IMR-90 (cell line): ENCODE data around the gene IFIT1. TPM values are rescaled to one million over a fixed set of nuclear protein-coding genes. Genes with fewer than 3 reads are reported as not detected.

ENCODE experiments used
- ATAC-seq: fragments of 200-7000 bp; cut with Tn5 transposase; 2 replicates; pipeline ENCODE4 v1.9.1; 2020; ENCODE audit warnings: low read depth, mild to moderate bottlenecking, moderate library complexity
- BruUV-seq: library from RNA; stranded (reverse); fragments of 400-500 nt; replicated peaks from 2 replicates; lab custom pipeline; 2021; lab: Mats Ljungman, UMichigan
- CTCF ChIA-PET: fragments of 300-600 bp; formaldehyde crosslinking; extraction: SDS; loops from one replicate; lab custom pipeline; 2021; ENCODE audit warnings: antibody characterized with exemption; lab: Yijun Ruan, JAX
- POLR2A ChIA-PET: fragments of 300-600 bp; sonication (Branson Sonifier 250); formaldehyde crosslinking; loops from one replicate; lab custom pipeline; 2022; ENCODE audit warnings: antibody characterized with exemption; ENCODE audit not compliant: unreplicated experiment; lab: Charles Lee
- DNase-seq: peaks from one replicate; pipeline ENCODE4 v3.0.0; 2013
- H2AFZ ChIP-seq: replicated peaks from 2 replicates; pipeline ENCODE3; 2013; ENCODE audit warnings: low read length, mild to moderate bottlenecking; ENCODE audit not compliant: poor library complexity
- H2AK5ac ChIP-seq: 2 replicates; pipeline ENCODE4 v1.6.1; 2013; ENCODE audit warnings: low read depth, low read length, inconsistent platforms
- H2AK9ac ChIP-seq: replicated peaks from 2 replicates; pipeline ENCODE3; 2013; ENCODE audit warnings: mild to moderate bottlenecking, low read depth, low read length, moderate library complexity; ENCODE audit not compliant: poor library complexity
- H2BK120ac ChIP-seq: 2 replicates; pipeline ENCODE4 v1.6.1; 2013; ENCODE audit warnings: low read depth, low read length, inconsistent platforms
- H2BK15ac ChIP-seq: 3 replicates; pipeline ENCODE4 v1.6.1; 2013; ENCODE audit warnings: low read depth, low read length, inconsistent platforms
- H2BK20ac ChIP-seq: 2 replicates; pipeline ENCODE4 v1.6.1; 2013; ENCODE audit warnings: low read depth, mild to moderate bottlenecking, inconsistent platforms, low read length, moderate library complexity
- H2BK5ac ChIP-seq: 2 replicates; pipeline ENCODE4 v1.6.1; 2013; ENCODE audit warnings: mild to moderate bottlenecking, low read depth, low read length, inconsistent platforms; ENCODE audit not compliant: poor library complexity, severe bottlenecking
- H3K14ac ChIP-seq: replicated peaks from 2 replicates; pipeline ENCODE4 v1.6.1; 2013; ENCODE audit warnings: low read depth, low read length, inconsistent platforms
- H3K18ac ChIP-seq: 2 replicates; pipeline ENCODE4 v1.6.1; 2013; ENCODE audit warnings: low read depth, low read length, control low read depth
- H3K23ac ChIP-seq: 2 replicates; pipeline ENCODE4 v1.6.1; 2013; ENCODE audit warnings: low read depth, low read length, inconsistent platforms
- H3K27ac ChIP-seq: 2 replicates; pipeline ENCODE4 v1.5.1; 2013; ENCODE audit warnings: mild to moderate bottlenecking, control low read depth, low read length; ENCODE audit not compliant: insufficient read depth
- H3K27me3 ChIP-seq: 2 replicates; pipeline ENCODE4 v1.6.1; 2013; ENCODE audit warnings: low read length; ENCODE audit not compliant: control insufficient read depth, insufficient read depth
- H3K36me3 ChIP-seq: 2 replicates; pipeline ENCODE4 v1.6.1; 2013; ENCODE audit warnings: low read length, mixed read lengths; ENCODE audit not compliant: control insufficient read depth, insufficient read depth
- H3K4ac ChIP-seq: 2 replicates; pipeline ENCODE4 v1.6.1; 2013; ENCODE audit warnings: low read depth, low read length, inconsistent platforms
- H3K4me1 ChIP-seq: 2 replicates; pipeline ENCODE4 v1.6.1; 2013; ENCODE audit warnings: low read length, mixed read lengths; ENCODE audit not compliant: control insufficient read depth, insufficient read depth
- H3K4me2 ChIP-seq: 2 replicates; pipeline ENCODE4 v1.6.1; 2013; ENCODE audit warnings: low read depth, mild to moderate bottlenecking, control low read depth, low read length, moderate library complexity
- H3K4me3 ChIP-seq: 2 replicates; pipeline ENCODE4 v1.5.1; 2013; ENCODE audit warnings: low read depth, mild to moderate bottlenecking, control low read depth, low read length, moderate library complexity; ENCODE audit not compliant: insufficient read depth
- H3K56ac ChIP-seq: 2 replicates; pipeline ENCODE4 v1.6.1; 2013; ENCODE audit warnings: low read length, inconsistent platforms; ENCODE audit not compliant: insufficient read depth; ENCODE audit errors: extremely low read depth
- H3K79me1 ChIP-seq, 2 experiments: 2 replicates each; pipeline ENCODE4 v1.6.1; 2013; ENCODE audit warnings: low read length in 2 of 2, inconsistent platforms in 1 of 2, low read depth in 1 of 2
- H3K9ac ChIP-seq: 2 replicates; pipeline ENCODE4 v1.6.1; 2013; ENCODE audit warnings: low read depth, low read length, control low read depth
- H3K9me1 ChIP-seq: 2 replicates; pipeline ENCODE4 v1.6.1; 2013; ENCODE audit warnings: low read length, inconsistent platforms; ENCODE audit not compliant: insufficient read depth
- H3K9me3 ChIP-seq: 2 replicates; pipeline ENCODE4 v1.6.1; 2013; ENCODE audit warnings: low read length; ENCODE audit not compliant: control insufficient read depth, insufficient read depth
- H4K20me1 ChIP-seq: 2 replicates; pipeline ENCODE4 v1.6.1; 2013; ENCODE audit warnings: low read length, inconsistent platforms; ENCODE audit not compliant: insufficient read depth
- H4K5ac ChIP-seq: 2 replicates; pipeline ENCODE4 v1.6.1; 2013; ENCODE audit warnings: mild to moderate bottlenecking, low read depth, low read length, control low read depth
- H4K8ac ChIP-seq, 2 experiments: 2 replicates each; pipeline ENCODE4 v1.6.1; 2013; ENCODE audit warnings: low read depth in 2 of 2, low read length in 2 of 2, control low read depth in 1 of 2, inconsistent platforms in 1 of 2
- H4K91ac ChIP-seq: 2 replicates; pipeline ENCODE4 v1.6.1; 2013; ENCODE audit warnings: low read depth, low read length, inconsistent platforms; ENCODE audit not compliant: insufficient read depth
- BHLHE40 ChIP-seq: fragments of 150-350 bp; IDR thresholded peaks from 2 replicates; pipeline ENCODE4 v1.6.1; 2016; ENCODE audit warnings: mild to moderate bottlenecking, low read depth, low read length
- CEBPB ChIP-seq: IDR thresholded peaks from 2 replicates; pipeline ENCODE4 v1.6.1; 2012; ENCODE audit warnings: low read depth, low read length, improper control_type of control experiment
- CHD1 ChIP-seq: IDR thresholded peaks from 2 replicates; pipeline ENCODE4 v1.6.1; 2012; ENCODE audit warnings: low read depth, low read length, improper control_type of control experiment
- FOS ChIP-seq: fragments of 150-350 bp; IDR thresholded peaks from 2 replicates; pipeline ENCODE4 v1.6.1; 2016; ENCODE audit warnings: low read depth, low read length
- MAFK ChIP-seq: IDR thresholded peaks from 2 replicates; pipeline ENCODE4 v1.6.1; 2012; ENCODE audit warnings: low read depth, low read length, improper control_type of control experiment
- MAZ ChIP-seq: IDR thresholded peaks from 2 replicates; pipeline ENCODE4 v1.6.1; 2012; ENCODE audit warnings: low read depth, mild to moderate bottlenecking, low read length, improper control_type of control experiment, moderate library complexity, borderline replicate concordance
- POLR2A ChIP-seq: IDR thresholded peaks from 2 replicates; pipeline ENCODE4 v1.6.1; 2012; ENCODE audit warnings: mild to moderate bottlenecking, low read depth, low read length
- RAD21 ChIP-seq: IDR thresholded peaks from 2 replicates; pipeline ENCODE4 v1.6.1; 2012; ENCODE audit warnings: low read length, improper control_type of control experiment
- USF2 ChIP-seq: fragments of 150-350 bp; IDR thresholded peaks from 2 replicates; pipeline ENCODE4 v1.6.1; 2017; ENCODE audit warnings: mild to moderate bottlenecking, antibody characterized with exemption, low read length, low read depth
- dilution Hi-C: fragments of 300-500 bp; cut with HindIII; formaldehyde crosslinking; loops from one replicate; pipeline ENCODE4 v1.14.3; 2018; ENCODE audit warnings: low sequenced_read_pairs; ENCODE audit not compliant: unreplicated experiment
- in situ Hi-C: fragments of 300-500 bp; cut with MboI; formaldehyde crosslinking; loops from 3 replicates; pipeline ENCODE4 v1.14.3; 2019; ENCODE audit warnings: low sequenced_read_pairs, inconsistent platforms, mixed read lengths
- intact Hi-C: fragments of 100-400 bp; cut with micrococcal nuclease; formaldehyde crosslinking; loops from 2 replicates; pipeline ENCODE4 v1.10.0; 2022
- polyA plus RNA-seq, 3 experiments: library from polyadenylated mRNA; depleted of rRNA; stranded (reverse); fragments of >200 nt; gene quantifications; 2 replicates each; pipeline ENCODE4 v1.2.3, GENCODE V29; 2012; ENCODE audit warnings: low replicate concordance in 1 of 3
- total RNA-seq: library from RNA; depleted of rRNA; stranded (reverse); fragments of >200 nt; gene quantifications from 2 replicates; pipeline ENCODE4 v1.2.3, GENCODE V29; 2012

The IFIT1 gene
- total and polyA plus RNA-seq, 2 of the 4 experiments (the other 2 are of a cell fraction): 6.1 to 6.8 TPM

- H2AK5ac ChIP-seq: no peak overlapping the region
- no peak overlapping the region for H2AFZ ChIP-seq
- H4K8ac ChIP-seq: no peak overlapping the region
- in situ Hi-C loops: no loop called here
- CTCF ChIA-PET: interaction anchor here (1.1 kb wide), 1 partner anchor 10 kb away, joined by 3 read pairs; no protein-coding TSS in a partner anchor
- H3K4me1 ChIP-seq: peaks cover 6% of the 10 kb centered on the region
- peaks cover 8% of the 10 kb centered on the region; the same call in 1 of the 2 replicates for H4K20me1 ChIP-seq
- no peaks in the 10 kb centered on the region for H3K36me3 ChIP-seq
- dilution Hi-C loops: no loop called here
- H3K56ac ChIP-seq: no peak overlapping the region
- H3K14ac ChIP-seq: no peak overlapping the region
- no peak overlapping the region for H2BK15ac ChIP-seq
- intact Hi-C loops: no loop called here
- peaks cover 6% of the 10 kb centered on the region for H3K9me1 ChIP-seq
- H4K91ac ChIP-seq: no peak overlapping the region
- no TSS peak for BruUV-seq
- H4K5ac ChIP-seq: no peak overlapping the region
- H3K79me1 ChIP-seq: no peaks in the 10 kb centered on the region
- H3K23ac ChIP-seq: no peak overlapping the region
- H3K4me3 ChIP-seq: no peak overlapping the region
- no peak overlapping the region for H2BK20ac ChIP-seq
- no peak overlapping the region for H2BK120ac ChIP-seq
- no peak overlapping the region for H2AK9ac ChIP-seq
- no peak overlapping the region for H3K27ac ChIP-seq
- H3K4ac ChIP-seq: no peak overlapping the region
- H3K18ac ChIP-seq: no peak overlapping the region
- H2BK5ac ChIP-seq: no peak overlapping the region
- no peak overlapping the region for H3K4me2 ChIP-seq
- H3K9me3 ChIP-seq: no peaks in the 10 kb centered on the region
- H3K27me3 ChIP-seq: no peaks in the 10 kb centered on the region
- POLR2A ChIA-PET: no interaction called here
- TF ChIP-seq CHD1: no peak
- no peak for TF ChIP-seq RAD21
- no peak for TF ChIP-seq CEBPB
- no peak for TF ChIP-seq BHLHE40
- TF ChIP-seq MAZ: no peak
- TF ChIP-seq MAFK: no peak
- TF ChIP-seq USF2: no peak
- no peak for TF ChIP-seq POLR2A
- TF ChIP-seq FOS: no peak
- ATAC-seq (no peak), DNase-seq (no peak)
- H3K9ac ChIP-seq: no peak overlapping the region
These were observed 13.3 kb upstream of the IFIT1 start for GRCh38 chr10:89379103-89379502.
